H1 (cell line): Measurements from ENCODE around the gene ADAM12. TPM values are rescaled to one million over a fixed set of nuclear protein-coding genes. Genes with fewer than 3 reads are reported as not detected.

Experiments used
- CTCF ChIA-PET: fragments of 300-600 bp; sonication (Branson Sonifier 250); formaldehyde crosslinking; loops from one replicate; lab custom pipeline; 2021; ENCODE audit not compliant: partially characterized antibody; lab: Charles Lee
- POLR2A ChIA-PET: fragments of 300-600 bp; sonication (Branson Sonifier 250); formaldehyde crosslinking; loops from one replicate; lab custom pipeline; 2021; ENCODE audit warnings: inconsistent platforms; ENCODE audit not compliant: partially characterized antibody; lab: Charles Lee
- DNase-seq, 2 experiments: peaks; one replicate each; pipeline versions ENCODE4 v3.0.0 to v3.0.0-alpha.2; 2010 to 2022; ENCODE audit warnings: low spot score in 2 of 2, low read depth in 1 of 2, mixed read lengths in 1 of 2
- FAIRE-seq: peaks from 2 replicates; lab custom pipeline; 2011; peaks lifted over from hg19 to GRCh38; lab: Jason Lieb, UNC
- H2AFZ ChIP-seq: 2 replicates; pipeline ENCODE4 v1.8.1; 2012; ENCODE audit warnings: low read length, inconsistent platforms
- H2AK5ac ChIP-seq: 2 replicates; pipeline ENCODE4 v1.6.1; 2013; ENCODE audit warnings: low read depth, low read length
- H2BK120ac ChIP-seq: replicated peaks from 2 replicates; pipeline ENCODE3; 2013; ENCODE audit warnings: low read depth, low read length, inconsistent platforms
- H2BK12ac ChIP-seq: 2 replicates; pipeline ENCODE4 v1.6.1; 2013; ENCODE audit warnings: low read depth, low read length
- H2BK15ac ChIP-seq: 2 replicates; pipeline ENCODE4 v1.6.1; 2013; ENCODE audit warnings: low read length
- H2BK20ac ChIP-seq: 2 replicates; pipeline ENCODE4 v1.6.1; 2013; ENCODE audit warnings: low read length
- H2BK5ac ChIP-seq: 2 replicates; pipeline ENCODE4 v1.6.1; 2013; ENCODE audit warnings: low read depth, low read length
- H3K14ac ChIP-seq: 2 replicates; pipeline ENCODE4 v1.6.1; 2013; ENCODE audit warnings: inconsistent platforms; ENCODE audit not compliant: insufficient read length
- H3K18ac ChIP-seq: 2 replicates; pipeline ENCODE4 v1.6.1; 2013; ENCODE audit warnings: low read length; ENCODE audit errors: extremely low read depth
- H3K23ac ChIP-seq: 2 replicates; pipeline ENCODE4 v1.6.1; 2013; ENCODE audit warnings: inconsistent platforms; ENCODE audit not compliant: insufficient read length
- H3K23me2 ChIP-seq: 2 replicates; pipeline ENCODE4 v1.6.1; 2013; ENCODE audit warnings: low read depth, low read length
- H3K27ac ChIP-seq: 2 replicates; pipeline ENCODE4 v1.6.1; 2011; ENCODE audit warnings: low read depth, low read length, inconsistent platforms
- H3K27me3 ChIP-seq, 4 experiments: replicated peaks in 1 of 4; 1 replicate in 1 of 4; 2 replicates in 3 of 4; pipeline versions ENCODE4 v1.6.1 to v1.8.1; 2011 to 2013; ENCODE audit warnings: low read length in 3 of 4, mild to moderate bottlenecking in 3 of 4, inconsistent platforms in 2 of 4, mixed read lengths in 2 of 4, moderate library complexity in 1 of 4; ENCODE audit not compliant: control insufficient read depth in 3 of 4, insufficient read depth in 3 of 4; ENCODE audit errors: extremely low read depth in 1 of 4
- H3K36me3 ChIP-seq, 4 experiments: 2 replicates each; pipeline versions ENCODE4 v1.6.1 to v1.8.1; 2011 to 2013; ENCODE audit warnings: mild to moderate bottlenecking in 4 of 4, low read length in 3 of 4, moderate library complexity in 2 of 4, control low read depth in 1 of 4, inconsistent platforms in 1 of 4; ENCODE audit not compliant: insufficient read depth in 4 of 4, control insufficient read depth in 2 of 4
- H3K4ac ChIP-seq: replicated peaks from 2 replicates; pipeline ENCODE3; 2013; ENCODE audit warnings: low read length, low read depth, mixed read lengths, inconsistent platforms; ENCODE audit not compliant: insufficient read length
- H3K4me1 ChIP-seq, 4 experiments: replicated peaks in 1 of 4; 1 replicate in 1 of 4; 2 replicates in 3 of 4; pipeline versions ENCODE4 v1.6.1 to v1.8.1; 2011 to 2013; ENCODE audit warnings: low read length in 3 of 4, inconsistent platforms in 2 of 4, mixed read lengths in 1 of 4; ENCODE audit not compliant: insufficient read depth in 4 of 4, control insufficient read depth in 3 of 4
- H3K4me2 ChIP-seq, 2 experiments: 2 replicates each; pipeline versions ENCODE4 v1.6.1 to v1.8.1; 2011 to 2013; ENCODE audit warnings: low read depth in 2 of 2, low read length in 2 of 2, control low read depth in 1 of 2, inconsistent platforms in 1 of 2, mild to moderate bottlenecking in 1 of 2; ENCODE audit not compliant: insufficient read depth in 1 of 2
- H3K4me3 ChIP-seq, 4 experiments: fragments of 200-600, 300-600 bp in 1 of 4; sonication (generic), shearing (Covaris generic), sonication (Bioruptor Twin) in 1 of 4; 2 replicates each; pipeline versions ENCODE4 v1.5.1 to v1.8.1; 2011 to 2016; ENCODE audit warnings: low read length in 4 of 4, low read depth in 3 of 4, control low read depth in 2 of 4, inconsistent platforms in 2 of 4, mild to moderate bottlenecking in 2 of 4, mixed read lengths in 1 of 4, moderate library complexity in 1 of 4; ENCODE audit not compliant: insufficient read depth in 2 of 4; ENCODE audit errors: extremely low read depth in 1 of 4
- H3K56ac ChIP-seq: replicated peaks from 2 replicates; pipeline ENCODE3; 2013; ENCODE audit warnings: low read depth, mild to moderate bottlenecking, mixed read lengths, low read length, inconsistent platforms; ENCODE audit not compliant: insufficient read length
- H3K79me1 ChIP-seq: 2 replicates; pipeline ENCODE4 v1.6.1; 2013; ENCODE audit warnings: low read depth, low read length, control low read depth
- H3K79me2 ChIP-seq, 2 experiments: 2 replicates each; pipeline versions ENCODE4 v1.6.1 to v1.8.1; 2012 to 2013; ENCODE audit warnings: low read length in 2 of 2, mild to moderate bottlenecking in 2 of 2, inconsistent platforms in 1 of 2; ENCODE audit not compliant: insufficient read depth in 2 of 2, control insufficient read depth in 1 of 2
- H3K9ac ChIP-seq, 4 experiments: replicated peaks in 1 of 4; 1 replicate in 1 of 4; 2 replicates in 3 of 4; pipeline versions ENCODE4 v1.6.1 to v1.8.1; 2011 to 2013; ENCODE audit warnings: low read depth in 3 of 4, low read length in 3 of 4, control low read depth in 2 of 4, mild to moderate bottlenecking in 2 of 4, moderate library complexity in 2 of 4, inconsistent platforms in 1 of 4; ENCODE audit errors: extremely low read depth in 1 of 4
- H3K9me3 ChIP-seq, 2 experiments: 2 replicates each; pipeline versions ENCODE4 v1.6.1 to v1.8.1; 2012 to 2013; ENCODE audit warnings: mild to moderate bottlenecking in 2 of 2, moderate library complexity in 2 of 2, control low read depth in 1 of 2, inconsistent platforms in 1 of 2, low read depth in 1 of 2, low read length in 1 of 2, mixed read lengths in 1 of 2; ENCODE audit not compliant: insufficient read depth in 2 of 2
- H4K20me1 ChIP-seq, 2 experiments: replicated peaks in 1 of 2; 2 replicates each; pipeline versions ENCODE3 to v1.8.1; 2011 to 2013; ENCODE audit warnings: inconsistent platforms in 2 of 2, low read length in 2 of 2, mild to moderate bottlenecking in 1 of 2; ENCODE audit not compliant: insufficient read depth in 2 of 2, control insufficient read depth in 1 of 2
- H4K5ac ChIP-seq: 2 replicates; pipeline ENCODE4 v1.6.1; 2013; ENCODE audit warnings: low read length, low read depth, mixed read lengths, inconsistent platforms; ENCODE audit not compliant: insufficient read length
- H4K8ac ChIP-seq: 2 replicates; pipeline ENCODE4 v1.8.0; 2013; ENCODE audit warnings: mild to moderate bottlenecking, moderate library complexity, low read length, inconsistent platforms; ENCODE audit not compliant: insufficient read depth; ENCODE audit errors: extremely low read depth
- H4K91ac ChIP-seq: replicated peaks from 2 replicates; pipeline ENCODE3; 2013; ENCODE audit warnings: low read length, mixed read lengths, inconsistent platforms; ENCODE audit not compliant: insufficient read length
- SIX5 ChIP-seq: IDR thresholded peaks from 2 replicates; pipeline ENCODE4 v1.6.1; 2011; ENCODE audit warnings: mild to moderate bottlenecking, low read depth, low read length
- WGBS, 2 experiments: shearing (Covaris generic) in 1 of 2; methylation state at CpG; one replicate each; pipeline versions ENCODE4 v1.1.6 to v1.1.7; 2013 to 2015; ENCODE audit warnings: low lambda C conversion rate in 2 of 2, mixed read lengths in 2 of 2, inconsistent platforms in 1 of 2, low coverage in 1 of 2, missing lambda C conversion rate in 1 of 2; ENCODE audit not compliant: insufficient replicate concordance in 2 of 2, insufficient coverage in 1 of 2, insufficient read length in 1 of 2; ENCODE audit errors: extremely low coverage in 1 of 2, missing lambda C conversion rate in 1 of 2; 5-methylcytosine and 5-hydroxymethylcytosine counted together
- polyA plus RNA-seq, 7 experiments: library from polyadenylated mRNA; depleted of rRNA in 3 of 7; stranded (reverse) in 5 of 7; unstranded in 2 of 7; fragments of >200 nt in 5 of 7; fragments of 200-250 nt in 2 of 7; gene quantifications; 1 replicate in 5 of 7; 2 replicates in 1 of 7; 4 replicates in 1 of 7; pipeline versions ENCODE4 v1.2.1 to v1.2.3, GENCODE V29; 2011 to 2013; ENCODE audit warnings: missing spikeins in 2 of 7, mixed read lengths in 2 of 7
- total RNA-seq: library from RNA; stranded (reverse); fragmentation: NEBNext Ultra II Directional; extraction: Animal tissue kit (Norgen Biotek cat#: 25700); gene quantifications from 2 replicates; pipeline ENCODE4 v1.2.1, GENCODE V29; 2021

ADAM12 gene
- total and polyA plus RNA-seq, 2 of the 8 experiments (the other 6 are each of a cell fraction or from before 2014, with no cell fraction given): 0.07 to 0.17 TPM

DNA sequence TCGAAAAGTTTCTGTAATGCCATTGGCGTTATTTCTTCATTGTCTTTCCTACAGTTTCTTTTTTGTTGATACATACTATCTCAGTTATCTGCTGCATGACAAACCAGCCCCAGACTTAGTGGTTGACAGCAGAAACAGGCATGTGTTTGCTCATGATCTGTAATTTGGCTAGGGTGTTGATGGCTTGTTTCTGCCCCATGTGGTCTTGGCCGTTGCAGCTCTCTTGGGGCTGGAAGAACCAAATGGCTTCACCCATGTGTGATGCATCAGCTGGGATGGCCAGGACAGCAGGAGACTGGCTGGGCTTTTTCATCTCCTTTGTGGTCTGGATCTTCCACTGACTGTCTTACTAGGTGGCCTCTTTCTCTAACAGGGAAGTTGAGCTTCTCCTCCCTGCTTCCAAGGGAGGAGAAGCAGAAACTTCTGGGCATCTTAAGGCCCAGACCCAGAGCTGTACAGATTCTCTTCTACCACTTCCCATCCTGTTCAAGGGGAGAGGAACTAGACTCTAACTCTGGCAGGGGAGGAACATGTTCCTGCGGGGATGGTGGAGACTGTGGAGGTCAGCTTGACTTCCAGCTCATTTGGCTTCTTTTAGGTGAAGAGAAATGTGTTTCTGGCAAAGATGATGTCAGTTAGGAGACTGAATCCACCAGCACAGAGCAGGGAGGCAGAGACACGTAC is 402.6 kb downstream of the ADAM12 start:
- no peak overlapping the region for H2AFZ ChIP-seq
- TF ChIP-seq SIX5: no peak
- TF ChIP-seq, all 59 proteins: peak for 0
- H3K23me2 ChIP-seq: no peaks in the 10 kb centered on the region
- 93% methylated on average over 5 of the region's 5 CpGs; no CpG with 5 or more reads in 1 of the 2 experiments for WGBS, 2 experiments
- H4K91ac ChIP-seq: no peak overlapping the region
- H4K8ac ChIP-seq: no peak overlapping the region
- no peak overlapping the region for H2BK20ac ChIP-seq
- no peak overlapping the region for H3K9ac ChIP-seq
- no peaks in the 10 kb centered on the region for H3K36me3 ChIP-seq
- H3K23ac ChIP-seq: no peak overlapping the region
- DNase-seq (no peak), FAIRE-seq (no peak)
- H3K4me3 ChIP-seq: no peak overlapping the region
- ChIA-PET POLR2A (no interaction called here), CTCF (interaction anchor here (1.9 kb wide), 1 partner anchor 154 kb away, joined by 5 read pairs; no protein-coding TSS in a partner anchor)
- H2BK120ac ChIP-seq: no peak overlapping the region
- H3K4me1 ChIP-seq: peaks cover 0 to 7% (median 1%) of the 10 kb centered on the region in 4 experiments; a peak in 2 of 7 replicates
- no peaks in the 10 kb centered on the region for H3K79me2 ChIP-seq
- no peak overlapping the region for H3K4me2 ChIP-seq
- no peaks in the 10 kb centered on the region for H3K27me3 ChIP-seq
- H3K18ac ChIP-seq: no peak overlapping the region
- no peak overlapping the region for H4K5ac ChIP-seq
- H3K4ac ChIP-seq: no peak overlapping the region
- no peak overlapping the region for H3K14ac ChIP-seq
- H3K79me1 ChIP-seq: no peaks in the 10 kb centered on the region
- H3K27ac ChIP-seq: no peak overlapping the region
- H4K20me1 ChIP-seq: no peaks in the 10 kb centered on the region
- no peaks in the 10 kb centered on the region for H3K9me3 ChIP-seq
- no peak overlapping the region for H2AK5ac ChIP-seq
- H2BK15ac ChIP-seq: no peak overlapping the region
- H2BK5ac ChIP-seq: no peak overlapping the region
- no peak overlapping the region for H3K56ac ChIP-seq
- no peak overlapping the region for H2BK12ac ChIP-seq
